HepG2 (cell line): ENCODE data around the gene RTN1. TPM values are rescaled to one million over a fixed set of nuclear protein-coding genes. Genes with fewer than 3 reads are reported as not detected.

ENCODE experiments used
- ATAC-seq: fragments of 200-7000 bp; cut with Tn5 transposase; 3 replicates; pipeline ENCODE4 v1.9.1; 2020; ENCODE audit warnings: mild to moderate bottlenecking, moderate library complexity
- BruUV-seq: library from RNA; stranded (reverse); fragments of 400-500 nt; replicated peaks from 2 replicates; lab custom pipeline; 2021; lab: Mats Ljungman, UMichigan
- CTCF ChIA-PET: fragments of 300-600 bp; formaldehyde crosslinking; extraction: SDS; loops from one replicate; lab custom pipeline; 2021; ENCODE audit warnings: low total read pairs, inconsistent platforms, low intra/inter-chr PET ratio; lab: Yijun Ruan, JAX
- POLR2A ChIA-PET: fragments of 350-600 bp; sonication (Branson Sonifier 250); formaldehyde crosslinking; loops from one replicate; lab custom pipeline; 2020; ENCODE audit warnings: antibody characterized with exemption, inconsistent platforms; lab: Yijun Ruan, JAX
- DNase-seq: peaks from one replicate; pipeline ENCODE4 v3.0.0-alpha.2; 2015; ENCODE audit warnings: low spot score
- FAIRE-seq: peaks from 3 replicates; lab custom pipeline; 2011; peaks lifted over from hg19 to GRCh38; lab: Jason Lieb, UNC
- H2AFZ ChIP-seq: one replicate; pipeline ENCODE4 v1.6.1; 2011; ENCODE audit warnings: low read length, inconsistent platforms
- H3K27ac ChIP-seq: fragments of 300-600 bp; 3 replicates; pipeline ENCODE4 v1.8.0; 2011; ENCODE audit warnings: mixed run types, mild to moderate bottlenecking, mixed read lengths, low read length, inconsistent platforms; ENCODE audit not compliant: insufficient read depth; ENCODE audit errors: extremely low read length
- H3K27me3 ChIP-seq, 2 experiments: fragments of 200-600 bp in 1 of 2; 2 replicates in 1 of 2; 3 replicates in 1 of 2; pipeline versions ENCODE4 v1.6.0 to v1.8.0; 2011; ENCODE audit warnings: low read length in 2 of 2, mild to moderate bottlenecking in 2 of 2, moderate library complexity in 2 of 2, inconsistent platforms in 1 of 2; ENCODE audit not compliant: insufficient read depth in 2 of 2, control insufficient read depth in 1 of 2
- H3K36me3 ChIP-seq, 2 experiments: fragments of 200-600 bp in 1 of 2; replicated peaks in 1 of 2; 2 replicates in 1 of 2; 3 replicates in 1 of 2; pipeline versions ENCODE4 v1.5.1 to v1.8.0; 2011; ENCODE audit warnings: low read length in 2 of 2, inconsistent platforms in 1 of 2; ENCODE audit not compliant: insufficient read depth in 2 of 2, control insufficient read depth in 1 of 2
- H3K4me1 ChIP-seq: 2 replicates; pipeline ENCODE4 v1.5.1; 2012; ENCODE audit warnings: low read length, inconsistent platforms; ENCODE audit not compliant: insufficient read depth
- H3K4me2 ChIP-seq: 2 replicates; pipeline ENCODE4 v1.6.0; 2011; ENCODE audit warnings: low read depth, low read length, inconsistent platforms
- H3K4me3 ChIP-seq, 3 experiments: fragments of 200-600 bp in 1 of 3; sonication (generic), shearing (Covaris generic) in 1 of 3; replicated peaks in 1 of 3; 2 replicates each; pipeline ENCODE4 v1.5.1; 2011 to 2016; ENCODE audit warnings: low read length in 3 of 3, inconsistent platforms in 2 of 3, low read depth in 2 of 3, mild to moderate bottlenecking in 2 of 3, control low read depth in 1 of 3, mixed read lengths in 1 of 3; ENCODE audit not compliant: insufficient read depth in 1 of 3
- H3K79me2 ChIP-seq: one replicate; pipeline ENCODE4 v1.6.1; 2011; ENCODE audit warnings: low read length, inconsistent platforms; ENCODE audit not compliant: insufficient read depth
- H3K9ac ChIP-seq: 2 replicates; pipeline ENCODE4 v1.6.0; 2011; ENCODE audit warnings: mild to moderate bottlenecking, low read depth, low read length, inconsistent platforms; ENCODE audit not compliant: insufficient read depth
- H3K9me3 ChIP-seq: 2 replicates; pipeline ENCODE4 v1.5.1; 2012; ENCODE audit warnings: mild to moderate bottlenecking, low read length
- H4K20me1 ChIP-seq: 2 replicates; pipeline ENCODE4 v1.6.0; 2011; ENCODE audit warnings: inconsistent platforms, mild to moderate bottlenecking, low read length, moderate library complexity; ENCODE audit not compliant: insufficient read depth
- AKAP8 ChIP-seq: sonication (generic); formaldehyde crosslinking; IDR thresholded peaks from 2 replicates; pipeline ENCODE4 v1.5.1; 2020; ENCODE audit warnings: mild to moderate bottlenecking, missing genetic modification reagents
- FIP1L1 ChIP-seq: fragments of 200-400 bp; formaldehyde crosslinking; IDR thresholded peaks from 2 replicates; pipeline ENCODE4 v1.6.1; 2018; ENCODE audit warnings: low read depth, mild to moderate bottlenecking, low read length, moderate library complexity, borderline replicate concordance; ENCODE audit not compliant: insufficient read depth
- HNRNPLL ChIP-seq: fragments of 200-400 bp; formaldehyde crosslinking; IDR thresholded peaks from 2 replicates; pipeline ENCODE4 v1.6.1; 2017; ENCODE audit warnings: mild to moderate bottlenecking, low read depth, low read length; ENCODE audit not compliant: poor library complexity, severe bottlenecking
- KDM5A ChIP-seq: fragments of 200-600 bp; sonication (generic); IDR thresholded peaks from 2 replicates; pipeline ENCODE4 v1.7.0; 2018; ENCODE audit warnings: antibody characterized with exemption, mild to moderate bottlenecking, low read length, borderline replicate concordance
- KLF11 ChIP-seq: IDR thresholded peaks from 2 replicates; pipeline ENCODE4 v1.6.1; 2016; ENCODE audit warnings: missing compliant biosample characterization
- NR2C2 ChIP-seq: sonication (generic); formaldehyde crosslinking; IDR thresholded peaks from 2 replicates; pipeline ENCODE4 v1.4.0; 2020; ENCODE audit warnings: missing genetic modification reagents, mild to moderate bottlenecking, moderate library complexity, borderline replicate concordance
- ONECUT2 ChIP-seq: sonication (generic); formaldehyde crosslinking; IDR thresholded peaks from 2 replicates; pipeline ENCODE4 v1.4.0; 2020; ENCODE audit warnings: missing genetic modification reagents
- RBFOX2 ChIP-seq: fragments of 200-400 bp; formaldehyde crosslinking; IDR thresholded peaks from 2 replicates; pipeline ENCODE4 v1.6.1; 2017; ENCODE audit warnings: low read depth, mild to moderate bottlenecking, low read length
- SMARCE1 ChIP-seq: fragments of 450-650 bp; IDR thresholded peaks from 2 replicates; pipeline ENCODE4 v1.6.1; 2017; ENCODE audit warnings: borderline replicate concordance
- SRSF4 ChIP-seq: fragments of 200-400 bp; formaldehyde crosslinking; IDR thresholded peaks from one replicate; pipeline ENCODE4 v1.6.1; 2018; ENCODE audit warnings: mild to moderate bottlenecking, low read depth, low read length, moderate library complexity; ENCODE audit not compliant: poor library complexity, severe bottlenecking
- THAP9 ChIP-seq: sonication (generic); formaldehyde crosslinking; IDR thresholded peaks from 2 replicates; pipeline ENCODE4; 2020; ENCODE audit warnings: missing genetic modification reagents, mild to moderate bottlenecking, borderline replicate concordance
- ZNF678 ChIP-seq: sonication (generic); formaldehyde crosslinking; IDR thresholded peaks from 2 replicates; pipeline ENCODE4 v1.4.0; 2020; ENCODE audit warnings: mild to moderate bottlenecking, missing genetic modification reagents
- ZNF780A ChIP-seq: sonication (generic); formaldehyde crosslinking; IDR thresholded peaks from 2 replicates; pipeline ENCODE4 v1.8.0; 2022; ENCODE audit warnings: mild to moderate bottlenecking, missing genetic modification reagents, moderate library complexity
- WGBS: methylation state at CpG from one replicate; pipeline ENCODE4 v1.1.6; 2017; ENCODE audit warnings: low lambda C conversion rate; 5-methylcytosine and 5-hydroxymethylcytosine counted together
- in situ Hi-C: cut with HindIII; loops from 2 replicates; pipeline ENCODE4 v1.10.0; 2017; ENCODE audit warnings: low pct_unique_long_range_greater_than_20kb; ENCODE audit not compliant: extremely low pct_ligation_motif_present
- intact Hi-C: fragments of 100-400 bp; cut with micrococcal nuclease; formaldehyde crosslinking; loops from one replicate; pipeline ENCODE4 v1.10.0; 2022; ENCODE audit not compliant: unreplicated experiment
- polyA plus RNA-seq, 8 experiments: library from polyadenylated mRNA; depleted of rRNA in 3 of 8; stranded (reverse) in 7 of 8; unstranded in 1 of 8; fragments of >200 nt; fragmentation: Illumina TruSeq in 4 of 8; extraction: Trizol in 4 of 8; gene quantifications; 2 replicates each; pipeline versions ENCODE4 v1.2.1 to v1.2.3, GENCODE V29; 2011 to 2016; ENCODE audit warnings: low read depth in 4 of 8, missing spikeins in 1 of 8, mixed read lengths in 1 of 8; ENCODE audit not compliant: insufficient read depth in 1 of 8
- total RNA-seq, 5 experiments: library from RNA; depleted of rRNA; stranded (reverse); fragments of >200 nt; fragmentation: Illumina TruSeq; extraction: Trizol; gene quantifications; 2 replicates each; pipeline ENCODE4 v1.2.3, GENCODE V29; 2016; ENCODE audit warnings: low read depth in 1 of 5

The RTN1 gene
- total and polyA plus RNA-seq, 2 of the 13 experiments (the other 11 are each of a cell fraction or from before 2014, with no cell fraction given): 0.04 to 0.18 TPM

DNA sequence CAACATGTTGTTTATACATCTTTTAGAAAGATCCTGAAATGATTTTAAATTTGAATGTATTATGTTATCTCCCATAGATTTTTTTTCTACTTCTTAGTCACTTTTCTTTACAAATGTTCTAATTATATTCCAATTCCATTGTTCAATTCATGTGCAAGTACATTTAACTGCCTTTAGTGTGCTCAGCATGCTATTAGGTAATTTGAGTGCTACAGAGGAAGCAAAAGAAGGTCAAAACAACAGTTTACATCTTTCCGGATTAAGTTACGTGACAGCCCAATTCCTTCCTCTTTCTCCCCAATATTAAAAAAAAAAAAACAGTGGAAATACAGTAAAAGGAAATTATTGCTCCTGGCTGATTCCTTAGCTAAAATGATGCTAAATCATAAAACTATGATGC, 98.3 kb downstream of the RTN1 start (continued):
- TF ChIP-seq THAP9 (no peak), RBFOX2 (no peak)

DNA sequence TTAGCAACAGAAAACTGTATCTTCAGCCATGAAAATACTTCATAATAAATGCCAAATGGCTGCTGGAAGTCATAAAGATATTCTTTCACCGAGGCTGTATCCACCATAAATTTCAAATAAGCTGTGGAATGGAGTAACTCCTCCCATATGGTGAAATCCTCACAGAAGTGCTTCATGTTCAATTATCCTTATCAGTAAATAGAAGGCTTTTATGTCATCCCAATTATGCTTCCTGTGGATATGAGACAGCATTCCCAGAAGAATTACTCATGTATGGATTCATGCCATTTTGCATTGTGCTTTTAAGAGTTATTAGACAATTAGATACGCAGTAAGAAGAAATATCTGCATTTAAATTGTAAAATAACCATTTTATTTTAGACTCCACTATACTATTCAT, 99.0 kb downstream of the RTN1 start:
- H2AFZ ChIP-seq: no peak overlapping the region
- H3K4me1 ChIP-seq: peaks cover 4% of the 10 kb centered on the region
- TF ChIP-seq ONECUT2: no peak
- no peaks in the 10 kb centered on the region for H3K79me2 ChIP-seq
- intact Hi-C loops: no loop called here
- 1% methylated on average over 2 of the region's 2 CpGs for WGBS
- no peak for FAIRE-seq
- DNase-seq: no peak
- no TSS peak for BruUV-seq
- H3K9ac ChIP-seq: no peak overlapping the region
- in situ Hi-C loops: no loop called here
- ChIA-PET POLR2A (no interaction called here), CTCF (no interaction called here)
- ATAC-seq: no peak
- H4K20me1 ChIP-seq: no peaks in the 10 kb centered on the region
- no peak overlapping the region for H3K4me2 ChIP-seq
- H3K27ac ChIP-seq: no peak overlapping the region
- H3K27me3 ChIP-seq: no peaks in the 10 kb centered on the region
- H3K36me3 ChIP-seq: no peaks in the 10 kb centered on the region
- H3K4me3 ChIP-seq: no peak overlapping the region
- no peaks in the 10 kb centered on the region for H3K9me3 ChIP-seq

DNA sequence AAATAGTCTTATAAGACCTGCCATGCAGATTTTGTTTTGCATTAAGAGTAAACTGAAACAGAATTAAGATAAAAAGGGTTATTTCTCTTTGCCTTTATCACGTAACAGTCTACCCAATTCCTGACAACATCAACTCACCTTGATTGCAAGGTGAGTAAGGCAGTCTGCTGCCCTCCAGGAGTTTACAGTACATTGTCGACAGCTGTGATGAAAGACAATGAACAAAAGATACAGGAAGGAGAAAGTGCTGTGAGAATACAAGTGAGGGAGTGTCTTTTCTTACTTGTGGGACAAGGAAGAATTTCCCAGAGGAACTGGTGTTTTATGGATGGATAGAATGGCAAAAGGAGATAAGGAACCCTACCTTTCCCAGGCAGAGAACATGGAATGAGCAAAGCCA, 101.0 kb downstream of the RTN1 start:
- no TSS peak for BruUV-seq
- CTCF ChIA-PET: no interaction called here
- POLR2A ChIA-PET: no interaction called here
- Histone ChIP-seq H3K4me3 (no peak overlapping the region), H4K20me1 (no peaks in the 10 kb centered on the region), H3K27ac (no peak overlapping the region), H3K9me3 (no peaks in the 10 kb centered on the region), H3K36me3 (no peaks in the 10 kb centered on the region), H3K27me3 (no peaks in the 10 kb centered on the region), H2AFZ (no peak overlapping the region), H3K79me2 (no peaks in the 10 kb centered on the region), H3K9ac (no peak overlapping the region), H3K4me2 (no peak overlapping the region), H3K4me1 (no peaks in the 10 kb centered on the region)
- DNase-seq: no peak
- FAIRE-seq: no peak
- WGBS: 17% methylated on average over 2 of the region's 2 CpGs
- in situ Hi-C loops: no loop called here
- intact Hi-C loops: no loop called here
- no peak for ATAC-seq
- TF ChIP-seq ZNF780A (CRISPR knock-in tag) (no peak), KLF11 (CRISPR knock-in tag) (no peak), FIP1L1 (no peak), SMARCE1 (no peak), SRSF4 (no peak), NR2C2 (CRISPR knock-in tag) (no peak), HNRNPLL (no peak), ZNF678 (no peak), AKAP8 (CRISPR knock-in tag) (no peak), KDM5A (no peak)
